H1 (cell line): Measurements from ENCODE around the gene RAD50. TPM values are rescaled to one million over a fixed set of nuclear protein-coding genes. Genes with fewer than 3 reads are reported as not detected.

ENCODE experiments used
- CTCF ChIA-PET: fragments of 300-600 bp; sonication (Branson Sonifier 250); formaldehyde crosslinking; loops from one replicate; lab custom pipeline; 2021; ENCODE audit not compliant: partially characterized antibody; lab: Charles Lee
- POLR2A ChIA-PET: fragments of 300-600 bp; sonication (Branson Sonifier 250); formaldehyde crosslinking; loops from one replicate; lab custom pipeline; 2021; ENCODE audit warnings: inconsistent platforms; ENCODE audit not compliant: partially characterized antibody; lab: Charles Lee
- DNase-seq, 2 experiments: peaks; one replicate each; pipeline versions ENCODE4 v3.0.0 to v3.0.0-alpha.2; 2010 to 2022; ENCODE audit warnings: low spot score in 2 of 2, low read depth in 1 of 2, mixed read lengths in 1 of 2
- FAIRE-seq: peaks from 2 replicates; lab custom pipeline; 2011; peaks lifted over from hg19 to GRCh38; lab: Jason Lieb, UNC
- H2AFZ ChIP-seq: 2 replicates; pipeline ENCODE4 v1.8.1; 2012; ENCODE audit warnings: low read length, inconsistent platforms
- H2AK5ac ChIP-seq: 2 replicates; pipeline ENCODE4 v1.6.1; 2013; ENCODE audit warnings: low read depth, low read length
- H2BK120ac ChIP-seq: replicated peaks from 2 replicates; pipeline ENCODE3; 2013; ENCODE audit warnings: low read depth, low read length, inconsistent platforms
- H2BK12ac ChIP-seq: 2 replicates; pipeline ENCODE4 v1.6.1; 2013; ENCODE audit warnings: low read depth, low read length
- H2BK15ac ChIP-seq: 2 replicates; pipeline ENCODE4 v1.6.1; 2013; ENCODE audit warnings: low read length
- H2BK20ac ChIP-seq: 2 replicates; pipeline ENCODE4 v1.6.1; 2013; ENCODE audit warnings: low read length
- H2BK5ac ChIP-seq: 2 replicates; pipeline ENCODE4 v1.6.1; 2013; ENCODE audit warnings: low read depth, low read length
- H3K14ac ChIP-seq: 2 replicates; pipeline ENCODE4 v1.6.1; 2013; ENCODE audit warnings: inconsistent platforms; ENCODE audit not compliant: insufficient read length
- H3K18ac ChIP-seq: 2 replicates; pipeline ENCODE4 v1.6.1; 2013; ENCODE audit warnings: low read length; ENCODE audit errors: extremely low read depth
- H3K23ac ChIP-seq: 2 replicates; pipeline ENCODE4 v1.6.1; 2013; ENCODE audit warnings: inconsistent platforms; ENCODE audit not compliant: insufficient read length
- H3K23me2 ChIP-seq: 2 replicates; pipeline ENCODE4 v1.6.1; 2013; ENCODE audit warnings: low read depth, low read length
- H3K27ac ChIP-seq: 2 replicates; pipeline ENCODE4 v1.6.1; 2011; ENCODE audit warnings: low read depth, low read length, inconsistent platforms
- H3K27me3 ChIP-seq, 4 experiments: replicated peaks in 1 of 4; 1 replicate in 1 of 4; 2 replicates in 3 of 4; pipeline versions ENCODE4 v1.6.1 to v1.8.1; 2011 to 2013; ENCODE audit warnings: low read length in 3 of 4, mild to moderate bottlenecking in 3 of 4, inconsistent platforms in 2 of 4, mixed read lengths in 2 of 4, moderate library complexity in 1 of 4; ENCODE audit not compliant: control insufficient read depth in 3 of 4, insufficient read depth in 3 of 4; ENCODE audit errors: extremely low read depth in 1 of 4
- H3K36me3 ChIP-seq, 4 experiments: 2 replicates each; pipeline versions ENCODE4 v1.6.1 to v1.8.1; 2011 to 2013; ENCODE audit warnings: mild to moderate bottlenecking in 4 of 4, low read length in 3 of 4, moderate library complexity in 2 of 4, control low read depth in 1 of 4, inconsistent platforms in 1 of 4; ENCODE audit not compliant: insufficient read depth in 4 of 4, control insufficient read depth in 2 of 4
- H3K4ac ChIP-seq: replicated peaks from 2 replicates; pipeline ENCODE3; 2013; ENCODE audit warnings: low read length, low read depth, mixed read lengths, inconsistent platforms; ENCODE audit not compliant: insufficient read length
- H3K4me1 ChIP-seq, 4 experiments: replicated peaks in 1 of 4; 1 replicate in 1 of 4; 2 replicates in 3 of 4; pipeline versions ENCODE4 v1.6.1 to v1.8.1; 2011 to 2013; ENCODE audit warnings: low read length in 3 of 4, inconsistent platforms in 2 of 4, mixed read lengths in 1 of 4; ENCODE audit not compliant: insufficient read depth in 4 of 4, control insufficient read depth in 3 of 4
- H3K4me2 ChIP-seq, 2 experiments: 2 replicates each; pipeline versions ENCODE4 v1.6.1 to v1.8.1; 2011 to 2013; ENCODE audit warnings: low read depth in 2 of 2, low read length in 2 of 2, control low read depth in 1 of 2, inconsistent platforms in 1 of 2, mild to moderate bottlenecking in 1 of 2; ENCODE audit not compliant: insufficient read depth in 1 of 2
- H3K4me3 ChIP-seq, 4 experiments: fragments of 200-600, 300-600 bp in 1 of 4; sonication (generic), shearing (Covaris generic), sonication (Bioruptor Twin) in 1 of 4; 2 replicates each; pipeline versions ENCODE4 v1.5.1 to v1.8.1; 2011 to 2016; ENCODE audit warnings: low read length in 4 of 4, low read depth in 3 of 4, control low read depth in 2 of 4, inconsistent platforms in 2 of 4, mild to moderate bottlenecking in 2 of 4, mixed read lengths in 1 of 4, moderate library complexity in 1 of 4; ENCODE audit not compliant: insufficient read depth in 2 of 4; ENCODE audit errors: extremely low read depth in 1 of 4
- H3K56ac ChIP-seq: replicated peaks from 2 replicates; pipeline ENCODE3; 2013; ENCODE audit warnings: low read depth, mild to moderate bottlenecking, mixed read lengths, low read length, inconsistent platforms; ENCODE audit not compliant: insufficient read length
- H3K79me1 ChIP-seq: 2 replicates; pipeline ENCODE4 v1.6.1; 2013; ENCODE audit warnings: low read depth, low read length, control low read depth
- H3K79me2 ChIP-seq, 2 experiments: 2 replicates each; pipeline versions ENCODE4 v1.6.1 to v1.8.1; 2012 to 2013; ENCODE audit warnings: low read length in 2 of 2, mild to moderate bottlenecking in 2 of 2, inconsistent platforms in 1 of 2; ENCODE audit not compliant: insufficient read depth in 2 of 2, control insufficient read depth in 1 of 2
- H3K9ac ChIP-seq, 4 experiments: replicated peaks in 1 of 4; 1 replicate in 1 of 4; 2 replicates in 3 of 4; pipeline versions ENCODE4 v1.6.1 to v1.8.1; 2011 to 2013; ENCODE audit warnings: low read depth in 3 of 4, low read length in 3 of 4, control low read depth in 2 of 4, mild to moderate bottlenecking in 2 of 4, moderate library complexity in 2 of 4, inconsistent platforms in 1 of 4; ENCODE audit errors: extremely low read depth in 1 of 4
- H3K9me3 ChIP-seq, 2 experiments: 2 replicates each; pipeline versions ENCODE4 v1.6.1 to v1.8.1; 2012 to 2013; ENCODE audit warnings: mild to moderate bottlenecking in 2 of 2, moderate library complexity in 2 of 2, control low read depth in 1 of 2, inconsistent platforms in 1 of 2, low read depth in 1 of 2, low read length in 1 of 2, mixed read lengths in 1 of 2; ENCODE audit not compliant: insufficient read depth in 2 of 2
- H4K20me1 ChIP-seq, 2 experiments: replicated peaks in 1 of 2; 2 replicates each; pipeline versions ENCODE3 to v1.8.1; 2011 to 2013; ENCODE audit warnings: inconsistent platforms in 2 of 2, low read length in 2 of 2, mild to moderate bottlenecking in 1 of 2; ENCODE audit not compliant: insufficient read depth in 2 of 2, control insufficient read depth in 1 of 2
- H4K5ac ChIP-seq: 2 replicates; pipeline ENCODE4 v1.6.1; 2013; ENCODE audit warnings: low read length, low read depth, mixed read lengths, inconsistent platforms; ENCODE audit not compliant: insufficient read length
- H4K8ac ChIP-seq: 2 replicates; pipeline ENCODE4 v1.8.0; 2013; ENCODE audit warnings: mild to moderate bottlenecking, moderate library complexity, low read length, inconsistent platforms; ENCODE audit not compliant: insufficient read depth; ENCODE audit errors: extremely low read depth
- H4K91ac ChIP-seq: replicated peaks from 2 replicates; pipeline ENCODE3; 2013; ENCODE audit warnings: low read length, mixed read lengths, inconsistent platforms; ENCODE audit not compliant: insufficient read length
- RAD21 ChIP-seq, 2 experiments: IDR thresholded peaks in 1 of 2; conservative IDR thresholded peaks in 1 of 2; 2 replicates each; pipeline ENCODE4 v1.6.1; 2011; ENCODE audit warnings: low read depth in 2 of 2, low read length in 2 of 2, improper control_type of control experiment in 1 of 2, inconsistent platforms in 1 of 2, mild to moderate bottlenecking in 1 of 2, moderate library complexity in 1 of 2
- SIRT6 ChIP-seq: IDR thresholded peaks from one replicate; pipeline ENCODE4 v1.7.1; 2012; ENCODE audit warnings: low read length, inconsistent platforms
- WGBS, 2 experiments: shearing (Covaris generic) in 1 of 2; methylation state at CpG; one replicate each; pipeline versions ENCODE4 v1.1.6 to v1.1.7; 2013 to 2015; ENCODE audit warnings: low lambda C conversion rate in 2 of 2, mixed read lengths in 2 of 2, inconsistent platforms in 1 of 2, low coverage in 1 of 2, missing lambda C conversion rate in 1 of 2; ENCODE audit not compliant: insufficient replicate concordance in 2 of 2, insufficient coverage in 1 of 2, insufficient read length in 1 of 2; ENCODE audit errors: extremely low coverage in 1 of 2, missing lambda C conversion rate in 1 of 2; 5-methylcytosine and 5-hydroxymethylcytosine counted together
- polyA plus RNA-seq, 7 experiments: library from polyadenylated mRNA; depleted of rRNA in 3 of 7; stranded (reverse) in 5 of 7; unstranded in 2 of 7; fragments of >200 nt in 5 of 7; fragments of 200-250 nt in 2 of 7; gene quantifications; 1 replicate in 5 of 7; 2 replicates in 1 of 7; 4 replicates in 1 of 7; pipeline versions ENCODE4 v1.2.1 to v1.2.3, GENCODE V29; 2011 to 2013; ENCODE audit warnings: missing spikeins in 2 of 7, mixed read lengths in 2 of 7
- total RNA-seq: library from RNA; stranded (reverse); fragmentation: NEBNext Ultra II Directional; extraction: Animal tissue kit (Norgen Biotek cat#: 25700); gene quantifications from 2 replicates; pipeline ENCODE4 v1.2.1, GENCODE V29; 2021

The RAD50 gene
- total and polyA plus RNA-seq, 2 of the 8 experiments (the other 6 are each of a cell fraction or from before 2014, with no cell fraction given): 10.1 to 39.4 TPM

DNA sequence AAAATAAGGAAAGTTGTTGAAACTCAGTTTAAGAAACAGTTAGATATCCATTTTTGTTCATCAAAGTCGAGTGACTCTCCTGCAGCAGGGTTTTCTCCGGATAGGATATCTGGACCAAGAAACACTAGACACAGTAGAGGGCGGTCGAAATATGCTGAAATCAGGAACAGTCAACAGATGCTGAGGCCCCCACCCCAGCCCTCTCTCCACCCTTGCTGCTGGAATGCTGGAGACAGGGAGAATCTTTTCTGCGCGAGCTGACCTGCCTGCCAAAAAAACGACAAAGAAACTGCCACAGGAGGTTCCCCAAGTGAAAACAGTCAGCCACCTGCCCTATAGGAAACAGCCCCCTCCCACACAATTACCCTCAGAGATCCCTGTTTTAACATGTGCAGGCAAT is 96.9 kb downstream of the RAD50 start:
- Histone ChIP-seq H4K5ac (no peak overlapping the region), H3K14ac (no peak overlapping the region), H2BK5ac (no peak overlapping the region), H3K79me2 (no peaks in the 10 kb centered on the region), H2BK15ac (0 out of 2 replicates have a peak overlapping the region, but pooled peaks have one; percentile 16), H3K4me2 (no peak overlapping the region), H4K20me1 (peaks cover 0 to 1% of the 10 kb centered on the region in 2 experiments), H3K9ac (no peak overlapping the region), H3K27ac (no peak overlapping the region), H3K36me3 (no peaks in the 10 kb centered on the region), H3K4ac (no peak overlapping the region), H2AFZ (no peak overlapping the region; the same call in 1 of the 2 replicates), H3K4me1 (peaks cover 0 to 8% (median under 1%) of the 10 kb centered on the region in 4 experiments; a peak in 4 of 7 replicates), H3K23ac (no peak overlapping the region), H2AK5ac (no peak overlapping the region), H4K91ac (no peak overlapping the region), H2BK12ac (no peak overlapping the region), H4K8ac (no peak overlapping the region), H3K23me2 (peaks cover 2% of the 10 kb centered on the region; the same call in 1 of the 2 replicates), H3K79me1 (no peaks in the 10 kb centered on the region), H3K4me3 (no peak overlapping the region), H3K56ac (no peak overlapping the region), H2BK120ac (no peak overlapping the region), H2BK20ac (no peak overlapping the region), H3K9me3 (no peaks in the 10 kb centered on the region; a peak in 1 of 4 replicates), H3K18ac (no peak overlapping the region), H3K27me3 (peaks cover 10 to 40% (median 31%) of the 10 kb centered on the region in 4 experiments)
- DNase-seq (peak in 1 of 2 experiments; percentile 45), FAIRE-seq (no peak)
- 79% methylated on average over 6 of the region's 7 CpGs; no CpG with 5 or more reads in 1 of the 2 experiments for WGBS, 2 experiments
- ChIA-PET CTCF (interaction anchor here (0.6 kb wide), 2 partner anchors 32 to 125 kb away, joined by 3 read pairs; no protein-coding TSS in a partner anchor), POLR2A (no interaction called here)
- TF ChIP-seq RAD21 (IDR thresholded peaks at IDR 0.05 in 1 of 2, conservative IDR thresholded peaks at IDR 0.05 in 1 of 2; ENCODE audit: low read depth in 2 of 2, low read length in 2 of 2) (peak in 1 of 2 experiments; percentile 14; a peak in 1 of 4 replicates), SIRT6 (no peak)
